HL-60/S4 treated with retinoic acid at 250 ng/mL for 4 days and 3 days (cell line): ENCODE results near the gene EPX.

Experiments used
- in situ Hi-C: fragments of 300-500 bp; cut with MboI; formaldehyde crosslinking; loops from 2 replicates; pipeline ENCODE4 v1.7.0; 2022; ENCODE audit warnings: low sequenced_read_pairs

Gene EPX

DNA sequence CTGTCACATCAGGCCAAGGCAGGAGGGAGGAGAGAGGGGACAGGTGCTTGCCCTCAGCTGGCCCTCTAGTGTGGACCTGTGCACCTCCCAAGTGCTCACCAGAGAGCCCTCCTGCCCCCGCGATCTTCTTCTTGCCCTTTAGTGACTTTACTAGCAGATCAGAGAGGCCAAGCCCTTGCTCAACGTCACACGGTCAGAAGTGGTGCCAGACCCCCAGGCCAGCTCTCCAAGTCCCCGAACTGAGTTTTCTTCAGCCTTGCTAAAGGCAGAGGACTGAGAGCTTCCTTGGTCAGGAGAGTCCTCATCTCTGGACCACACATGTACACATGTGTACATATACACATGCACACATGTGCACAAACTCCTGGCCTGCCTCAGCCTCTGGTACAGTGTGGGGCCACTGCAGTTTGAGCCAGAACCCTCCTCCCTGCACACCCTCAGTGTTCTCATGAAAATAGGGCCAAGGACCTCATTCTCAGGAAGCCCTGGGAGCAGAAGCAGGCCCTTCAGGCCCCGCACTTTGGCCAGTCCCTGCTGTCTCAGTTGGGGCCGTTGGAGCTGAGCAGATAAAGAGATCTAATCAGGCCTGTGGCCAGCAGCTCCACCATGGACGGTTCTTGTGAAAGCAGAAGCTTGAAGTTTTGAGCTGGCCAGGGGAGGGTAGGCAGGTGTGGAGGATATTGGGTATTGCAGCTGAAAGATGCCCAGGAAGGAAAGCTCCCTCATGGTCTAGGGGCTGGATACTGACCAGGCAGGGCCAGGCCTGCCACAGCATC is 7.4 kb upstream of the EPX start:
- in situ Hi-C loops = no loop called here

DNA sequence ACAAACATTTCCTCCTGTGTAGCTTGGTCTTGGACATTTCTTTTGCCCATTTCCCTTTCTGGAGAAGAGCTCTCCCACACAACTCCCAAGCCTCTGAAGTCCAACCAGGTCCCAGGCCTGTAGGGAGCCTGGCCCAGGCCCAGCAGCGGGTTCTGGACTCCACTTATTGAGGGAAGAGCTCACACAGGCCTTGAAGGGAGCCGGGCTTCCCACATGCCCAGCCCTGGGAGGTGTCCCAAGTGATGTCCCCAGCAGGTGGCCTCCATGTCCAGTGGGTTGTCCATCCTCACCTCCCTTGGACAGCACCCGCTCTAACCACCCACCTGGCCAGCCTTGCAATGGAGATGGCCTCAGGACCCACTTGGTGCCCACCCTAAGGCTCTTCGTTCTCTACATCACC is 5.9 kb upstream of the EPX start:
- in situ Hi-C loops = no loop called here

DNA sequence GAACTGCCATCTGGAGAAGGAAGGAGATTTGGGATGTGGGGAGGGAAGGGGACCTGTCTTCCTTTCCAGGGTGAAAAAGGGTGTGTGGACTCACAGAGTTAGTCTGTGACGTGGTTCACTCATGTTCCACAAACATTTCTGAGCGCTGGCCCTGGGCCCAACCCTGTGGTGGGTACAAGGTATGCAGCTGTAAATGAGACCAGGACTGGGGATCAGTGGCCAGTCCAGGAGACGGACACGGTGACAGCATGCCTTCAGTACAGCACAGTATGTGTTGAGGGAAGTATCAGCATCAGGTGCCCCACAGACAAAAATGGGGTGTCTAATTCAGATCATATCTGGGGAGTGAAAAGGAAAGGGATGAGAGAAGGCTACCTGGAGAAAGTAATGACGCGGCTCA is 5.5 kb upstream of the EPX start:
- in situ Hi-C loops = no loop called here

DNA sequence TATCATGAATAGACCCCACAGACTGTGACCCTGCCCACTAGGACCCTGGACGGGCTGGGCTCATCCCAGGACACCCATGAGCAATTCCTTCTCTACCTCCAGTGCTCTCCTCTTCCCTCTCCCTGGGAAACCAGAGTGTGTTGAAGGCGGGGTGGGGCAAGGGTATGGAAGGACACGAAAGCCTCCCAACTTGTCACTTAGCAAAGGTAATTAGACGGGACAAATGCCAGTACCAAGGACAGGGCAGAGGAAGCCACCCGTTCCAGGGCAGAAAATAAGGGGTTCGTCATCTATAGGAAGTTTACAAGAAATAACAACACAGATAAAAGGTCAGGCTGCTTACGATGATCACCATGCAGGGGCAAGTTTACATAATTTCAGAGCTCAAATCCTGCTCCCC is 4.9 kb upstream of the EPX start:
- in situ Hi-C loops = no loop called here

DNA sequence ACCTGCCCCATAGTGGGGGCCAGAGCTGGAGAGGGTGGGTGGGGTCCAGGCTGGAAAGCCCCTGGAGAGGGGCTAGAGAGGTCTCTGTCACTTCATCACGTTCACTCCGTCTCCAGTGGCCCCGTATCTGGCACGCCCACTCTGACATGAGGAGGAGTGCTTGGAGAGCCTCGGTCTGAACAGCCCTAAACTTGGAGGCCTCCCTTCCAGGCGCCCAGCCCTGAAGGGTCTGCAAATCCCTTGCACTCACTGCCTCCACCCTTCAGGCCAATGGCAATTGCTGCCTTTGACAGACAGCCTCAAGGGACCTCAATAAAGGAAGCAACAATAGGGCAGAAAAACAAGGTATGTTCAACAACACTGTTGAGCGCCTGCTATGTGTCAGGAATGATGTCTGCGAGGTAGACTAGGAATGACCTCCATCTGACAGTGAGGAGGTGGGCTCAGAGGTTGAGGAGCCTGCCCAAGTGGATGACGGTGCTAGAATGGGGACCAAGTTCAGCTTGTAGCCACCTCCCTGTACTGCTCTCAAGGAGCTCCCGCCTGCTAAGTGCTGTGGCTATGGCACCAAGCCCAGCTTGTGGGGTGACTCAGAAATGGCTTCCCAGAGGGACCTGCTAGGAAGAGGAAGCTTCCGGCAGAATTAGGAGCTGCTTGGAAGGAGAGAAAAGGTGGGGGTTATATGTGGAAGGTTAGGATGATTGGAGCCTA is 2.9 kb upstream of the EPX start:
- in situ Hi-C loops = no loop called here

DNA sequence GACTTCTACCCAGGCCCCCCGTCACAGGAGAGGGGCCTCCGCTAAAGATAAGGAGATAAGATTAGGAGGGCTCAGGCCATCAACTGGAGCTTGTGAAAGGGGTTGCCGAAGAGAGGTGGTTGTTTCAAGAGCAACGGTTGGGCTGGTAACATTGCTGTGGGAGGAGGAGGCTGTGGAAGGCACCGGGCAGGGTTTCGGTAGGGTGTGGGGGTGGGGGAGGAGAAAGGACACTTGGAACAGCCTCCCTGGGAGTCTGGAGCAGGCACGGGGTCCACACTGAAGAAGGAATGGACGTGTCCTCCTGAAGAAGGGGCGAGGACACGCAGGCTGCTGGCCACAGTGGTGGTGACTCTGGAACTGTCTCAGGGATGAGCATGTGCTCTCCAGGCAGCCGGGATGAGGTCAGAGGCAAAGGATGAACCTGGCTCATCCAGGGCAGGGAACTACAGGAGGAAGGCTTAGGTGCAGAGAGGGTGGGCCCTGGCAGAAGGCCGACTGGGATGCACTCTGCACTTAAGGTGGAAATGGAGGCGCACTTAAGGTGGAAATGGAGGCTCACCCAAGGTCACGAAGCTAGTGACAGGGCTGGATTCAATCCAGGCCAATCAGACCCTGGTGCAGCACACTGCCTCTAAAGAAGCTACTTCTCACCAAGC is 1.2 kb upstream of the EPX start:
- in situ Hi-C loops = no loop called here

DNA sequence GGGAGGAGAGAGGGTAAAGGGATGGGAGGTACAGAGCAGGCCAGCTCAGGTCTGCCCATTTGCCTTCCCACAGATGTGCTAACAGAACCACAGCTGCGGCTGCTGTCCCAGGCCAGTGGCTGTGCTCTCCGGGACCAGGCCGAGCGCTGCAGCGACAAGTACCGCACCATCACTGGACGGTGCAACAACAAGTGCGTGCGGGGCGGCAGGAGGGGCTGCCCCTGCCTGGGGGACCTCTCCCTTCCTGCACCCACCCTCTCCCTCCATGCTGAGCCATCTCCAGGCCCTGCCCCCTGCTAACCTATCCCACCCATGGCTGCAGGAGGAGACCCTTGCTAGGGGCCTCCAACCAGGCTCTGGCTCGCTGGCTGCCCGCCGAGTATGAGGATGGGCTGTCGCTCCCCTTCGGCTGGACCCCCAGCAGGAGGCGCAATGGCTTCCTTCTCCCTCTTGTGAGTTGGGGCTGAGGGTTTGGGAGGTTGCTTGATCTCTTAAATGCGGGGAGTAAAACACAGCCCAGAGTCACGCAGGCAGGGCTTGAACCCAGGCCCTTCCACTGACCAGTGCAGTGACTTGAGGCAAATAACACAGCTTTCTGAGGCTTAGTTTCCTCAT is 1.2 kb downstream of the EPX start:
- in situ Hi-C loops = no loop called here

DNA sequence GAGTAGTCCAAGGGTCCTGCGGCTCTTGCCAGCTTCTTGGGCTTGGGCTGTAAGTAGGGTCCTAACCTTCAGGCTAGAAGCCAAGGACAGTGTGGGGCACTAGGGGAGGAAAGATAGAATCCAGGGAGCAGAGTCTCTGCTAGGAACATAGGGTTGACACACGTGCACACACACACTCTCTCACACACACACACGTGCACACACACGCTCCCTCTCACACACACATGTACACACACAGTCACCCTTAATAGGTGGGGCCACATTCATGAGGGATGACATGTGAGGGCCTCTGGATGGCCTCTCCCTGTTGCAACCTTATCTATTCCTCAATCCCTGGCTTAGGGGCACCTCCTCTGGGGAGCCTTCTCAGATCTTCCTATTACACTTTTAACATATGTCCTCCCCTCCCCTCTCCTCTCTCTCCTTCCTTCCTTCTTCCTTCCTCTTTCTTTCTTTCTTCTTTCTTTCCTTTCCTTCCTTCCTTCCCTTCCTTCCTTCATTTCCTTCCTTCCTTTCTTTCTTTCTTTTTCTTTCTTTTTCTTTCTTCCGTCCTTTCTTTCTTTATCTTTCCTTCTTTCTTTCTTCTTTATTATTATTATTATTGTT is 3.1 kb downstream of the EPX start:
- in situ Hi-C loops = no loop called here

DNA sequence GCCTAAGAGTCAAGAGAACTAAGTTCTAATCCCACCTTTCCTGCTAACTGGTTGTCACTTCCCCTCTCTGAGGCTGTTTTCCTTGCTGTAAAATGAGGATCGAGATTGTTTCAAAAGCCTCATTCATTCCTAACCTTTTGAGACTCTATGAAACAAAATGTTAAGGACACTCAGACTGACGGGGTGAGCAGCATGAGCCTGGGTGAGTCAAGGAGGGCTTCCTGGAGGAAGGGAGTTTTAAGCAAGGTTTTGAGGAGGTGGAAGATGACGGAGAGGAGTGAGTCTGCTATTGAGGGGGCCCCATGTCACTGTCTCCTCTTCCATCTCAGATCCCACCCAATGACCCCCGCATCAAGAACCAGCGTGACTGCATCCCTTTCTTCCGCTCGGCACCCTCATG is 4.1 kb downstream of the EPX start:
- in situ Hi-C loops = no loop called here

DNA sequence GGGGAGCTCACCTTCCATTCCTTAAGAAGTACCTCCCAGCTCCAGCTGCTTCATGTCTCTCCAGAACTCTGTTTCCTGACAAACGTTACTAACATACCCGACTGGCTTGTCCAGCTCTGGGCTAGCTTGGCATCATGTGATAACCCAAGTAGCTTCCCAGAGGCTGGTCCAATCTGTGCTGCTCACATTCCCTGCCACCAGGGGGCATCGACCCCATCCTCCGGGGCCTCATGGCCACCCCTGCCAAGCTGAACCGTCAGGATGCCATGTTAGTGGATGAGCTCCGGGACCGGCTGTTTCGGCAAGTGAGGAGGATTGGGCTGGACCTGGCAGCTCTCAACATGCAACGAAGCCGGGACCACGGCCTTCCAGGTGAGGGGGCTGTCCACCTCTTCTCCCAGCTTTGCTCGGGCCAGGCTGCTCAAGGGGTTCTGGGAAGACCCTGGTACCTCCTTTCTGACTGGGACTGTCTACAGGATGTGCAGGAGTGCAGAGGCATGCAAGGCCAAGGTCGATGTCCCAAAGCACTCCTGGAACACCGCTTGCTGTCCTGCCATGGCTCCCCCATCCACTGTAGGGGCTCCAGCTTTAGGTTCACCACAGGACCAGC is 7.6 kb downstream of the EPX start:
- in situ Hi-C loops = no loop called here

DNA sequence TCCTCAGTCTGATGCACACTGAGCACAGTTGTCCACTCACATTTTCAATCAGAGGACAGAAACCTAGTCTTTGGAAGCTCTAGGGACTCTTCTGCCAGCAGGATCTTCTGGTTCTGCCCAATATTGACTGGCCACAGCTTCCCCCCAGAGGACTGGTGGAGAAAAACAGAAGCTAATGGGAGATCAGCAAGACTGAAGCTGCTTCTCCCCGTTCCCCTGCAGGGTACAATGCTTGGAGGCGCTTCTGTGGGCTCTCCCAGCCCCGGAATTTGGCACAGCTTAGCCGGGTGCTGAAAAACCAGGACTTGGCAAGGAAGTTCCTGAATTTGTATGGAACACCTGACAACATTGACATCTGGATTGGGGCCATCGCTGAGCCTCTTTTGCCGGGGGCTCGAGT is 10.3 kb downstream of the EPX start:
- in situ Hi-C loops = no loop called here

DNA sequence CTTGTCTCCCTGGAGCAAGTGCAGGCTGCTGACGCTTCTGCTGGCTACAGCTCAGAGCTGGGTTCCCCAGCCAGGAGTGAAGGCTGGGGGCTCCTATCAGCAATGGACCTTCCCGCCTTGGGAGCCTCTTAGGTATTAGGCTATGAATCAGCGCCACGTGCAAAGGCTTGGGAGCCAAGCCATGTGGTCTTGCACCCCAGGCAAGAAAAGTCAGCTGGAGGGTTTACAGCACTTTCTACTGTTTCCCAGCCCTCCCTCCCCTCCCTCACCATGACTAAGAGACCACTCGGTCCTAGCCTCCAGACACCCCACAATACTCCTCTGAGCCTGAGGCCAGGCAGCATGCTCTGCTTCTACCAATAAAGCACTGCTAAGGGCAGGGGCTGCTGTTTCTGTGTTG is 12.3 kb downstream of the EPX start:
- in situ Hi-C loops = no loop called here

DNA sequence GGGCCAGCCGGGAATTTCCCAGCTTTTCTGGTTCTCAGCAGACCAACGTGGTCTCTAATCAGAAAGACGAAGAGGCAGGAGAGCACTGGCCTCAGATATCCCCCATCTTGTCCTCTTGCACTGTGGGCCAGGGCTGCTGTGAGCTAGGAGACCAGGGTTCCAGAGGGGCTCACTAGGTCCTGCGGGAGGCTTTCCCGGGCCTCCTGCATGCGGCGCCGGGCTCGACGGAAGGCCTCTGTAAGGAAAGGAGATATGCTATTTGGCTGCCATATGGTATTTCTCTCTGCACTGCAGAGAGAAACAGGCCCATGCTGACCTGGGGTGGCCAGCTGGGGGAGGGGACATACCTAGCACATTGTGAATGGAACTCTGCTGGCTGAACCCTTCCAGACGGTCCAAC is 13.4 kb downstream of the EPX start:
- in situ Hi-C loops = no loop called here

DNA sequence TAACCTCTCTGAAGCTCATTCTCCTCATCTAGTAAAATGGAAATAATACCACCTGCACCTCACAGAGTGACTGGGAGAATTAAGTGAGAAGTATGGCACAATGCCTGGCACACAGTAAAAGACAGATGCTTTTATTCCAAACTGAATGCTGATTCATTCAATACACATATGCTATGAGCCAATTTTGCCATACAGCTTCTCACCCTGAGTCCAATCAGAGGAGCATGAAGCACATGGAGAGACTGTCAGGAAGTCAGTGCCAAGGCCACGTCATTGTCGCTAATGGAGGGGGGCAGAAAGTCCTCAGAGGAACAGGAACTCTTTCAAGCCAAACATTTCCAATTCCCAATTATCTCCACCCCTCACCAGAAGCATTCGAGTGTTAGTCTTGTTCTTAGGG is 14.9 kb downstream of the EPX start:
- in situ Hi-C loops = no loop called here

DNA sequence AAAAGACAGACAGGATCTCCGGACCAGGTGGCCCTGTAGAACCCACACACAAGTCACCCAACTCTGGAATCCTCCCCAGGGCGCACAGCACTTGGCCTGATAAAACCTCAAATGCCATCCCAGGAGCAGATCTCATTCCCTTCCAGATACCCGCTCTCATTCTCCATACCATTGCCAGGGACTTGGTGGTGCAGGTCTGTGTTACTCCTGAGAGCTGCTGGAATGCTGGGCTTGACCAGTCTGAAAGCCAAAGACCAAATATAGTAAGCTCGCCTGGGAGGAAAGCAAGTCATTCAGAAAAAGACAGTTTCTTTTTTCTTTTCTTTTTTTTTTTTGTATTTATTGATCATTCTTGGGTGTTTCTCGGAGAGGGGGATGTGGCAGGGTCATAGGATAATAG is 15.8 kb downstream of the EPX start:
- in situ Hi-C loops = no loop called here

DNA sequence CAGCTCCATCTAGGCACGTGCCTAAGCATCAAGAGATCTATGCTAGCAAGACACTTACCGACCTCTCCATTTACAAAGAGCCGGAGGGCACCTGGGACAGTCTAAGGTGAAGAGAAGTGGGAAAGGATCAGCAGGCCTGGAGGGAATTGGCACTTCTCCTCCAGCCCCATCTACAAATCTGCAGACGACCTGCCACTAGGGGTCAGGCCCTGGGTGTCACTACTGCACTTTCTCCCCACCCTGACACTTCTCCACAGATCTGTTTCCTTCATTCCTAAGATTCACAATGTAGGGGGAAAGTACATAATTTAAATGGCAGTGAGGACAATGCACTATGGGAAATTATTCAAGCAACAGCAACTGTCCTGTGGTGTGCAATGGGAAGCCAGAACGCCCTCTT is 18.4 kb downstream of the EPX start:
- in situ Hi-C loops = no loop called here

DNA sequence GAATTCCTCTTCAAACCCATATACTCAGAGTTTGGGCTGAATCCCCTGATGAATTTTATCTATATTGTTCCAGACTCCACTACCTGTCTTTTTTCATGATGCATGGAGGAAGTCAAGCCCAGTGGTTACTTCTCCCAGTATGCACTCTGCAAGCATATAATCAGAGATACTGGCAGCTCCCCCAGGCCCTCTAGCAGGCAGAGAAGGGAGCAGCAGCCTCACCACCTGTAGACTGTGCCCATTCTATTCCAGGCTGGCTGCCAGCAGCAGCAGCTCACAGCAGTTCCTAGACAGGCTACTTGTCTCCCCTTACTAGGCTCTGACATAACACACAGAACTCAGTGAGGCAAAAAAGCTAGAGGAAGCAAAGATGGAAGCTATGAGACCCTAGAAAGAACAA is 23.2 kb downstream of the EPX start:
- in situ Hi-C loops = no loop called here

DNA sequence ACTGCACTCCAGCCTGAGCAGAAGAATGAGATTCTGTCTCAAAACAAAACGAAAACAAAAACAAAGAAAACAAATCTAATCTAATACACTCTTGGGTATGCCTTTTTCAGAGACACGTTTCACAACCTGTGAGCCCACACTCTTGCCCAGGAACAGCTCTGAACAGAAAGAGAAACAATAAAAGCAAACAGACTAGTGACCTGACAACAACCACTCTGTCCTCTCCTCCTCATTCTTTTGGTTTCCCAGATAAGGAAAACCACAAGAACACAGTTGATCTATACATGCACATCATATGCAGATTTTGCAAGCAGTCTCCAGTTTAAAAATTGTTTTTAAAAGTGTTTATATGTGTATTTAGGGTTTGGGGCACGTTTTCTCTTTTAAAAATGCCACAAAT is 25.2 kb downstream of the EPX start:
- in situ Hi-C loops = no loop called here

DNA sequence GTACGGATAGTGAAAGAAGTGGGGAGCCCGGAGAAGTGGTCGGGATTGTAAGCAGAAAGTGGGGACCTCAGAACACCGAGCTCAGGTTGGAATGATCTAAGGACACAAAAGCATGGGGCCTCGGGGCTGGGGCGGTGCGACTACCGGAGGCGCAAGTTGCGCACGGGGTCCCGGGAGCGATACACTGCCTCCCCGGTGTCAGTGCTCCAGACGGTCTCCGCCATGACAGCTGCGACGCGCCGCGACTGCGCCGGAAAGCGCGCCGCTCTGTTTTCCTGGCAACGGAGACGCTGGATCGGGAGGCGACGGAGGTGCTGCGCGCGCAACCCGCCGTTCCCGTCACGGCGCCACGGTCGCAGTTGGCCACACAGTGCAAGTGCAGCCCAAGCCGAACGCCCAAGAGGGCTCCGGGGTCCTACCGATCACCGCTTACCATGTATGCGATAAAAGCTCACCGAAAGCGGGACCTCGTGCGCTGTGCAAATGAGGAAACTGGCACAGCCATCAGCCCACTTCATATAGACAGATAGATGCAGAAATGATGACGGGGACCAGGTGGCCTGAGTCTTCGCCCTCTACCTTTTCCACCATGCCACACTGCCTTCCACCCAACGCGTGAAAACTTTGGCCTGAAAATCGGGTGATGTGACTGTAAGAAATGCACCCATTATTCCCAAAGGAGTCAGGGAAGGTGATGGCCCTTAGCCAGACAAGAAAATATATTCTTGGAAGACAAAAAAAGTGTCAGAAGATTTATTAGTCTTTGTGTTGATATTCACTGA is 26.7 kb downstream of the EPX start, which contains the start of gene MKS1:
Gene MKS1 (minus strand): TSS at position 249 of the 782 bp plus-strand sequence. CDS start 25 bp downstream, at position 224.
- in situ Hi-C loops = no loop called here

DNA sequence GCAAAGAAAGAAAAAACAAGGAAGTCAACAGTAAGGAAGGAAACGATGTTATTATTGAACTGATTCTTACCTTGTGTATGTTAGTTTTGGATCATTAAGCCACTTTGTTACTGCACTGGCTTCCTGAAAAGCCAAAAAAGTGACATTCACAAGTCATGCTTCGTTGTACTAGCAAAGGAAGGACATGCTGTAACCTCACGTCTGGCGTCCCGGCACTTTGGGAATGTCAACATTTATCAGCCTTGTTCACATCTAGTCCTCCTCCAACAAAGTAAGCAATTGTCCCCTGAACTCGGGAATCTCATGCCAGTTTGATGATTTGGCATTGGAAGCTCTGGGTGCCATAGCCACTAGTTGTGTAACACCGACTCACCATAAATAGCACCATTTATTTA is 27.3 kb downstream of the EPX start:
- in situ Hi-C loops = no loop called here
